KG1 (cell line): Measurements from ENCODE around the gene RHEBL1.

ENCODE experiments used
- DNase-seq: peaks from one replicate; lab custom pipeline; 2025; lab: John Stamatoyannopoulos, UW

The RHEBL1 gene

GRCh38 chr12:49019443-49020324 lies 50.1 kb downstream of the RHEBL1 start:
- peak; percentile 58 for DNase-seq

- no peak for DNase-seq
Measured at GRCh38 chr12:49019120-49019430, 50.7 kb downstream of the RHEBL1 start.

- peak; percentile 96 for DNase-seq
Measured at GRCh38 chr12:49018261-49019119, 51.3 kb downstream of the RHEBL1 start, which contains the start of gene PRKAG1. PRKAG1 (minus strand) TSS chr12:49018776; CDS start chr12:49018740, 36 bp downstream.

- no peak for DNase-seq
Measured at GRCh38 chr12:49017891-49018260, 51.9 kb downstream of the RHEBL1 start.

- DNase-seq, result no peak
Measured at GRCh38 chr12:49015196-49015595, 54.6 kb downstream of the RHEBL1 start.
